ENCODE measurements around the gene SLC12A2. TPM values are rescaled to one million over a fixed set of nuclear protein-coding genes. Genes with fewer than 3 reads are reported as not detected.

The SLC12A2 gene
- total and polyA plus RNA-seq, 9 of the 15 experiments (the other 6 are each of a cell fraction or from before 2014, with no cell fraction given), result 5.1 to 20.3 (median 12.6) TPM

- TF ChIP-seq ZNF699 (CRISPR knock-in tag; IDR thresholded peaks at IDR 0.05; ENCODE audit: insufficient replicate concordance), result no peak
- peak; percentile 91 for TF ChIP-seq POLR2G (IDR thresholded peaks at IDR 0.05; ENCODE audit: low read depth, low read length)
- TF ChIP-seq PTRF (tag; IDR thresholded peaks at IDR 0.05), result no peak
- TF ChIP-seq RBM22 (IDR thresholded peaks at IDR 0.05; ENCODE audit: low read depth, low read length, poor library complexity, severe bottlenecking), result no peak
- no peak for TF ChIP-seq SMARCE1 (IDR thresholded peaks at IDR 0.05)
- no peak for TF ChIP-seq HSF4 (CRISPR knock-in tag; IDR thresholded peaks at IDR 0.05; ENCODE audit: borderline replicate concordance)
- 0 out of 2 replicates have a peak, but pooled peaks have one; percentile 6 for TF ChIP-seq NR4A1 (CRISPR knock-in tag; IDR thresholded peaks at IDR 0.05)
- TF ChIP-seq NR4A1 (tag; IDR thresholded peaks at IDR 0.05), result no peak
- TF ChIP-seq LCOR (CRISPR knock-in tag; IDR thresholded peaks at IDR 0.05), result peak; percentile 89
- TF ChIP-seq SMARCA5 (IDR thresholded peaks at IDR 0.05), result no peak
- no peak for TF ChIP-seq ZNF324 (CRISPR knock-in tag; IDR thresholded peaks at IDR 0.05)
- TF ChIP-seq NBN (IDR thresholded peaks at IDR 0.05; ENCODE audit: low read depth), result no peak
- TF ChIP-seq POLR3A (IDR thresholded peaks at IDR 0.05; ENCODE audit: borderline replicate concordance, extremely low read depth, insufficient read depth, insufficient read length), result no peak
- no peak for TF ChIP-seq PYGO2 (tag; IDR thresholded peaks at IDR 0.05)
- peak; percentile 53; the same call in 1 of the 2 replicates for TF ChIP-seq GTF2E2 (tag; IDR thresholded peaks at IDR 0.05)
- 0 out of 2 replicates have a peak, but pooled peaks have one; percentile 28 for TF ChIP-seq ZNF143 (CRISPR knock-in tag; IDR thresholded peaks at IDR 0.05)
- TF ChIP-seq, protein P1, sequence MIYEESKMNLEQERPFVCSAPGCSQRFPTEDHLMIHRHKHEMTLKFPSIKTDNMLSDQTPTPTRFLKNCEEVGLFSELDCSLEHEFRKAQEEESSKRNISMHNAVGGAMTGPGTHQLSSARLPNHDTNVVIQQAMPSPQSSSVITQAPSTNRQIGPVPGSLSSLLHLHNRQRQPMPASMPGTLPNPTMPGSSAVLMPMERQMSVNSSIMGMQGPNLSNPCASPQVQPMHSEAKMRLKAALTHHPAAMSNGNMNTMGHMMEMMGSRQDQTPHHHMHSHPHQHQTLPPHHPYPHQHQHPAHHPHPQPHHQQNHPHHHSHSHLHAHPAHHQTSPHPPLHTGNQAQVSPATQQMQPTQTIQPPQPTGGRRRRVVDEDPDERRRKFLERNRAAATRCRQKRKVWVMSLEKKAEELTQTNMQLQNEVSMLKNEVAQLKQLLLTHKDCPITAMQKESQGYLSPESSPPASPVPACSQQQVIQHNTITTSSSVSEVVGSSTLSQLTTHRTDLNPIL (CRISPR knock-in tag; IDR thresholded peaks at IDR 0.05), result no peak
- no peak for TF ChIP-seq TCF15 (CRISPR knock-in tag; IDR thresholded peaks at IDR 0.05)
- no peak for TF ChIP-seq CAMTA2 (CRISPR knock-in tag; conservative IDR thresholded peaks at IDR 0.05)
- TF ChIP-seq ZSCAN32 (CRISPR knock-in tag; IDR thresholded peaks at IDR 0.05), result no peak
- TF ChIP-seq POLR2AphosphoS5 (IDR thresholded peaks at IDR 0.05; ENCODE audit: control insufficient read depth, insufficient read depth, low read depth, low read length), result peak; percentile 52; the same call in 1 of the 2 replicates
- TF ChIP-seq THRAP3 (IDR thresholded peaks at IDR 0.05; ENCODE audit: borderline replicate concordance), result no peak
- TF ChIP-seq HNRNPH1 (optimal IDR thresholded peaks at IDR 0.05; ENCODE audit: low read depth, low read length), result no peak
These were observed at the start of gene SLC12A2 (continued) for GRCh38 chr5:128083033-128083810.
